NCI-H1436 treated with DMSO at 0.1 percent for 48 hours (cell line): ENCODE measurements around the gene TTBK2.

Experiments
- DNase-seq: peaks from one replicate; lab custom pipeline; 2025; lab: John Stamatoyannopoulos, UW

TTBK2 gene

GRCh38 chr15:42727750-42728381 lies 192.7 kb downstream of the TTBK2 start:
- DNase-seq = no peak

GRCh38 chr15:42726114-42726513 lies 194.5 kb downstream of the TTBK2 start:
- no peak for DNase-seq

GRCh38 chr15:42725331-42725903 lies 195.2 kb downstream of the TTBK2 start:
- no peak for DNase-seq

- no peak for DNase-seq
Measured at GRCh38 chr15:42724276-42724675, 196.3 kb downstream of the TTBK2 start.

DNA sequence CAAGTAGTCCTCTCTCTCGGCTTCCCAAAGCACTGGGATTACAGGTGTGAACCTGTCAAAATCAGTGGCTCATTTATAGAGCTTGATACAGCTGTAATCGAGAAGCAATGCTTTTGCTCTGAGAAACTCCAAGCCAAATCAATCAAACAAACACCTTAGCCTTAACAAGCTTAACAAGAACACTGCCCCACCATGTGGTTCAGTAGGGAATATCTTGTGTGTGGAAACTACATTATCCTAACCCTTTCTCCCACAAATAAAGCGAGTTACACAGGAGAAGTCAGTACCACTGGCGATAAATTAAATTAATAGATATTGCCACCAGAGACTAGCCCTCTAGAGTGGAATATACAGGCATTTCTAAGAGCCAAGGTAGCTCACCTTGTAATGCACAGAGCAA lies 197.5 kb downstream of the TTBK2 start:
- no peak for DNase-seq

DNA sequence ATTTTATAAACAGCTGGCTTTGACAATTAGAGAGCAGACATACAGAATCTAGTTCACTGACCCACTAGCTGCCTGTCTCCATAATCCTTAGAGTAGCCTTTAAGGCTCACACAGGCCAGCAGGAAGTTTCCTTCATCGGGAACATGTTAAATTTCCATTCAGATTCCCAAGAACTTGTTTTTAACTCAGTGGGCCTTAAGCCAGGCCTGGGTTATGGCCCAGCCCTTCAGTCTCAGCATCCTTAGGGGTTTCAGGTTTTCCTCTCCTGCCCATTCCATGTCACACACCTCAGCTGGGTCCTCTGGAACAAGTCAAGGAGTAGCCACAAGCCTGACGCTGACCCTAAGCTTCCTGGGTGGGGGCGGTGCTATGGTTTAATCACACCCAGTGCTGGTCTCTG lies 198.7 kb downstream of the TTBK2 start:
- no peak for DNase-seq

DNA sequence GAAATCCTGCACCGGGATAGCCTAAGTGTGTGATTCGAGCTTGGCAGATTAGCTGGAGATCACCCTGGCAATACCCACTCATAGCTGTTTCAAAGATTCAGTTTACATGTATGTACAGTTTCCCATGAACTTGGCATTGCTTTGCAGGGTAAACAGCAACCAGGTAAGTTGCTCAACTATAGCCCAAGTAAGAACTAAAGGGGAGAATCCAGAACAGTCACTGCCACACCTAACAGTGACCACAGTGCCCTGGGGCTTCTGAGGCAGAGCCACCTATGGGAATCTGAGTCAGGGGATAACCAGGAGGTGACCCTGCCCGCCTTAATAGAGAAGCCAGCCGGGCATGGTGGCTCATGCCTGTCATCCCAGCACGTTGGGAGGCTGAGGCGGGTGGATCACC lies 199.6 kb downstream of the TTBK2 start:
- DNase-seq = no peak

- DNase-seq = no peak
Measured at GRCh38 chr15:42720071-42720470, 200.5 kb downstream of the TTBK2 start.

DNA sequence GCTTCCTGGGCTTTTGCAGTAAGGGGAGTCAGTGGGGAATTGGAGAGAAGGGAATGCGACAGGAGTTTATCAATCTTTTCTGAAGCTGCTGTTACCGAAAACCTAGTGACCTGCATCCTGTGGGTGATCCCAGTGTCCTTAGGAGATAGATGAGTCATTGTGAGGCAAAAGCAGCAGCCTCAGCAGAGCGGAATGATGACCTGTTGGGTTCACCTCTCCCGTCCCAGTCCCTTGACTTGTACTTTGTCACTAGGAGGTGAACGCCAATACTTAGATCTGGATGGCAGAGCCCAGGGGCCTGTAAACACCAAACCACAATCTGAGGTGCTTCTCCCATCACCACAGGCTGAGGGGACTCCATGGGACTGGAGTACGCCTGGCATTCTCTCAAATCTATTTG lies 201.5 kb downstream of the TTBK2 start:
- DNase-seq = no peak

- DNase-seq = no peak
Measured at GRCh38 chr15:42716626-42717025, 204.0 kb downstream of the TTBK2 start.

DNA sequence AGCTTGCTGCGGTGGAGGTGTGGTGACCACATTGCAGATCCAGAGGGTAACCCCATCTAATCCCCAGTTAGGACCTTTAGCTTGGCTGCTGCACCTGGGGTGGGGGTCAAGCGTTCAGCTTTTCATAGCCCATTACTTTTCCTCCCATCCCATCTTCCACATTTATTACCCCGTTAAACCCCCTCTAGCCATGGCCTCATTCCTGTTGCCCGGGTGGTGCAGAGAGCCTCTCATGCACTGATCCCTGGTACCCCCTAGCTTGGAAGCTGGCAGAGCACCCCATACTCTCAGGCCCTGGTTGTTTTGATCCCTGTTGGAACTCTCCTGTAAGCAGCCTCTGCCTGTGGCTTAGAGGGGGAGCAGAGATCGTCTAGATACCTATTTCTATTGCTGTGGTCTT lies 204.5 kb downstream of the TTBK2 start:
- DNase-seq = no peak

DNA sequence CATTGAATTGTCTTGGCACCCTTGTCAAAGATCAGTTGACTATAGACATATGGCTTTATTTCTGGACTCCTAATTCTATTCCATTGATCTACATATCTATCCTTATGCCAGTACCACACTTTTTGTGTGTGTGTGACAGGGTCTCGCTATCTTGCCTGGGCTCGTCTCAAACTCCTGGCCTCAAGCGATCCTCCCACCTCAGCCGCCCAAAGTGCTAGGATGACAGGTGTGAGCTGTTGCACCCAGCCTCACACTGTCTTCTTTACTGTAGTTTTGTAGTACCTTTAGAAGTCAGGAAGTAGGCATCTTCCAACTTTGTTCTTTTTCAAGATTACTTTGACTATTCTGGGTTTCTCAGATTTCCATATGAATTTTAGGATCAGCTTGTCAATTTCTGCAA lies 208.0 kb downstream of the TTBK2 start:
- no peak for DNase-seq

- no peak for DNase-seq
Measured at GRCh38 chr15:42711746-42712145, 208.8 kb downstream of the TTBK2 start.

DNA sequence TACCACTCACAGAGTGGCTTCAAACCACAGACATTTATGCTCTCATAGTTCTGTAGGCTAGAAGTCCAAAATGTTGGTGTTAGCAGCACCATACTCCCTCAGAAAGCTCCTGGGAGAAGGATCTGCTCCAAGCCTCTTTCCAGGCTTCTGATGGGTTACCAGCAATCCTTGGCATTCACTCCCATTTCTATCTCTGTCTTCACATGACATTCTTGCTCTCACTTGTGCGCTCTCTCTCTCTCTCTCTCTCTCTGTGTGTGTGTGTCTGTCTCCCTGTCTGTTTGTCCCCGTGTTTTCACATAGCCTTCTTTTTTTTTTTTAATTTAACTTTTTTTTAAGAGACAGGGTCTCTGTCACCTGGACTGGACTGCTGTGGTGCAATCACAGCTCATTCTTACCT lies 209.9 kb downstream of the TTBK2 start:
- DNase-seq = no peak

DNA sequence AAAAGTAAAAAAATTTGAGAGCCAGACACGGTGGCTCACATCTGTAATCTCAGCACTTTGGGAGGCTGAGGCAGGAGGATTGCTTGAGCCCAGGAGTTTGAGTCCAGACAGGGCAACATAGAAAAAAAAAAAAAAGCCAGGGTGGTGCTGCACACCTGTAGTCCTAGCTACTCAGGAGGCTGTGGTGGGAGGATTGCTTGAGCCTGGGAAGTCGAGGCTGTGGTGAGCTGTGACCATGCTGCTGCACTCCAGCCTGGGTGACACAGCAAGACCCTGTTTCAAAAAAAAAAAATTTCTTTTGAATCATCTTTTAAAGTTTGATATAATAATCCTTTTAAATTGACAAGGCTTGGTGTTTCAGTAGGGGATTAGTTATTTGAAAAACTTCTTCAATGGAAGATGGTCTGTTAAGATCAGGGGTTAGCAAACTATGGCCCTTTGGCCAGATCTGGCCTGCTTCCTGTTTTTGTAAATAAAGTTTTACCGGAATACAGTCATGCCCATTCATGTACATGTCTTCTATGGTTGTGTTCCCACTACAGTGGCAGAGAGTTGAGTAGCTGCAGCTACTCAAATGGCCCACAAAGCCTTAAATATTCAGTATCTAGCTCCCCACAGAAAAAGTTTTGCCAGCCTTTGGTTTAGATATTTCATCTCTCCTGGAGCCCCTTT lies 212.6 kb downstream of the TTBK2 start:
- DNase-seq = no peak

DNA sequence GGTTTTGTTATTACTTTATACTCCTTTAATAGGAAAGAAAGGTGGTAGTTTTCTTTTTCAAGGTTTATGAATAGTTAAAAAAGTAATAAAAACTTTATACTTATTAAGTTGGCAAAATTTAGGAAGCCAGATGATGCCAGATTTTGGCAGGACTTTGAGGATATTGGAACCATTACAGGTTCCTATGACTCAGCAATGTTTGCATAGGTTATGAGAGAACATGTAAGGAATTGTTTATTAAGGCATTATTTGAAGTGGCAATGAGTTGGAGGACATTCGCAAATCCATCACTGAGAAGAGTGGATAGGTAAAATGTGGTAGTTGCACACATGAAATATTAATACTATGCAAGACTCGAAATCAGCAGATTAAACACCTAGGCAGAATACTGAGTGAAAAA lies 213.5 kb downstream of the TTBK2 start:
- DNase-seq = no peak

GRCh38 chr15:42705336-42705735 lies 215.2 kb downstream of the TTBK2 start:
- DNase-seq = no peak

GRCh38 chr15:42704492-42704926 lies 216.1 kb downstream of the TTBK2 start:
- no peak for DNase-seq

DNA sequence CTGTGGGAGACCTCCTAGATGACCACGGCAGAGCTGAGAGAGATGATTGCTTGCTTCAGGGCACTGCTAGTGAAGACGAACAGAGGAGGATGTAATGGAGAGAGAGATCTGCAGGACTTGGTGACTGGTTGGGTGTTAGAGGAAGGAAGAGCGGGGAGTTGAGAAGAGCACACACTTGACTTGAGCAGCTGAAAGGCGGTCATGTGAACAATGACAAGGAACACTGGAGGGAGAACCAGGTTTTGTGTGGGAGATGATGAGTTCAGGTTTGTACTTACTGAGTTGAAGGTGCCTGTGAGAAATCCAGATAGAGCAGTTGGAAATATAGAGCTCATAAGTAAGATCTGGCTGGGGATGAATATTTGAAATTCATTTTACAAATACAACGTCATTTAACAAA lies 224.0 kb downstream of the TTBK2 start:
- DNase-seq = no peak

DNA sequence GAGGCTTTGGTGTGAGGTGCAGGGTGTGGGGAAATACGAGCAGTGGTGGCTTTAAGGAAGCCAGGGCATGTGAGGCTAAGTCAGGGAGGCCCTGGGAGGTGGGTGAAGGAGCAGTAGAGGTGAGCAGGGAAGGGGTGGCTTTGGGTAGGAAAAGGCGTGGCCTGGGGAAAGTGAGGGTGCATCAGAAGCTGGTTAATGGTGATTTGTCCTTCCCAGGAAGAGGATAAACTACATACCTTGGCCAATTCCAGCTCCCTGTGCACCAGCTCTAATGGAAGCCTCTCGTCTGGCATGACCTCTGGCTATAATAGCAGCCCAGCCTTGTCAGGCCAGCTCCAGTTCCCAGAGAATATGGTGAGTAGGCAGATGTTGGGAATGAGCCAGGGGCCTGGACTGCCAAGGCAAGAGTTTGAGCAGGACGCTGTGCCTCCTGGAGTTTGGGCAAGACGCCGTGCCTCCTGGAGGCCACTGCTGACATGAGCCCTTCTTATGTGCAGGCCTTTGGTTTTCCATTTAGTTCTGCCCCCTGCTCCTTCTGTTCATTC lies 225.0 kb downstream of the TTBK2 start:
- DNase-seq = no peak

GRCh38 chr15:42694398-42694797 lies 226.2 kb downstream of the TTBK2 start:
- no peak for DNase-seq

- no peak for DNase-seq
Measured at GRCh38 chr15:42693942-42694341, 226.6 kb downstream of the TTBK2 start.

DNA sequence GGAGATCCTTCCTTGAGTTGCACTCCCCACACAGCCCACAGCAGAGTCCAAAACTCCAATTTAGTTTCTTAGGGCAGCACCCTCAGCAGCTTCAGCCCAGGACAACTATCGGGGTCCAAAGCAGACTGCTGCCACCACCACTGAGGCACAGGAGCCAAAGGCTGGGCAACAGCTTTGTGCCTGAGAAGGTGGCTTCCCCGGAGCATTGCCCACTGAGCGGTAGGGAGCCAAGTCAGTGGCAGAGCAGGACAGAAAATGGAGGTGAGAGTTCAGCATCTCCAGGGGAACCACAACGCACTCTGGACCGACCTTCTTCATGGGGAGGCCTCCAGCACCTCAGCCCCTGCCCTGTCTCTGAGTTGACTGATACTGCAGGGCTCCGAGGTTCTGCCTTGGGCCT lies 227.1 kb downstream of the TTBK2 start:
- DNase-seq = no peak
